BJ (cell line): ENCODE results near the gene PCDH9. TPM values are rescaled to one million over a fixed set of nuclear protein-coding genes. Genes with fewer than 3 reads are reported as not detected.

Experiments
- CTCF ChIA-PET: fragments of 350-600 bp; formaldehyde crosslinking; extraction: SDS; loops from one replicate; lab custom pipeline; 2021; ENCODE audit warnings: antibody characterized with exemption, inconsistent platforms; lab: Yijun Ruan, JAX
- POLR2A ChIA-PET: fragments of 300-600 bp; sonication (Branson Sonifier 250); formaldehyde crosslinking; extraction: SDS; loops from one replicate; lab custom pipeline; 2021; ENCODE audit warnings: antibody characterized with exemption; lab: Charles Lee
- DNase-seq: peaks from one replicate; pipeline ENCODE4 v3.0.0-alpha.2; 2011; ENCODE audit warnings: low read depth
- H3K27me3 ChIP-seq: 2 replicates; pipeline ENCODE4 v1.6.0; 2011; ENCODE audit warnings: low read length; ENCODE audit not compliant: control insufficient read depth, insufficient read depth
- H3K36me3 ChIP-seq: 2 replicates; pipeline ENCODE4 v1.5.1; 2011; ENCODE audit warnings: low read length; ENCODE audit not compliant: control insufficient read depth, insufficient read depth
- H3K4me3 ChIP-seq: 2 replicates; pipeline ENCODE4 v1.5.1; 2011; ENCODE audit warnings: low read depth, mild to moderate bottlenecking, control low read depth, low read length
- CTCF ChIP-seq: IDR thresholded peaks from 2 replicates; pipeline ENCODE4 v1.5.1; 2011; ENCODE audit warnings: low read depth, mild to moderate bottlenecking, control low read depth, inconsistent platforms, low read length, moderate library complexity; ENCODE audit not compliant: insufficient read depth
- polyA plus RNA-seq: library from polyadenylated mRNA; depleted of rRNA; stranded (reverse); fragments of >200 nt; gene quantifications from 2 replicates; pipeline ENCODE4 v1.2.3, GENCODE V29; 2011

PCDH9 gene
- polyA plus RNA-seq, 1 experiment, result 2.3 TPM

GRCh38 chr13:66586489-66586888 lies 643.6 kb downstream of the PCDH9 start:
- ChIA-PET CTCF (no interaction called here), POLR2A (no interaction called here)
- no peak for TF ChIP-seq CTCF
- Histone ChIP-seq H3K36me3 (no peaks in the 10 kb centered on the region), H3K4me3 (no peak overlapping the region), H3K27me3 (no peaks in the 10 kb centered on the region)
- DNase-seq, result no peak

GRCh38 chr13:66585669-66586203 lies 644.4 kb downstream of the PCDH9 start:
- no peak for TF ChIP-seq CTCF
- no peak for DNase-seq
- POLR2A ChIA-PET, result no interaction called here
- CTCF ChIA-PET, result no interaction called here
- no peaks in the 10 kb centered on the region for H3K27me3 ChIP-seq
- no peak overlapping the region for H3K4me3 ChIP-seq
- no peaks in the 10 kb centered on the region for H3K36me3 ChIP-seq

GRCh38 chr13:66581675-66582074 lies 648.5 kb downstream of the PCDH9 start:
- H3K36me3 ChIP-seq, result no peaks in the 10 kb centered on the region
- TF ChIP-seq CTCF, result no peak
- H3K4me3 ChIP-seq, result no peak overlapping the region
- CTCF ChIA-PET, result no interaction called here
- POLR2A ChIA-PET, result no interaction called here
- no peaks in the 10 kb centered on the region for H3K27me3 ChIP-seq
- DNase-seq, result no peak

GRCh38 chr13:66578305-66578704 lies 651.8 kb downstream of the PCDH9 start:
- H3K27me3 ChIP-seq, result no peaks in the 10 kb centered on the region
- no peak for TF ChIP-seq CTCF
- H3K4me3 ChIP-seq, result no peak overlapping the region
- H3K36me3 ChIP-seq, result no peaks in the 10 kb centered on the region
- no peak for DNase-seq
- POLR2A ChIA-PET, result no interaction called here
- CTCF ChIA-PET, result no interaction called here

- no peak for TF ChIP-seq CTCF
- Histone ChIP-seq H3K36me3 (no peaks in the 10 kb centered on the region), H3K27me3 (no peaks in the 10 kb centered on the region), H3K4me3 (no peak overlapping the region)
- POLR2A ChIA-PET, result no interaction called here
- CTCF ChIA-PET, result no interaction called here
- no peak for DNase-seq
These were observed 652.8 kb downstream of the PCDH9 start for GRCh38 chr13:66577358-66577757.
